Measurements from ENCODE around the gene HNRNPUL1. TPM values are rescaled to one million over a fixed set of nuclear protein-coding genes. Genes with fewer than 3 reads are reported as not detected.

HNRNPUL1 gene
- total and polyA plus RNA-seq, 12 donors = 55.5 to 151 (median 106) TPM

- ATAC-seq (peak in 7 of 8 donors; percentile 1 to 63 (median 15)), DNase-seq (no peak)
- Histone ChIP-seq H3K4me1 (peaks cover 16 to 75% (median 58%) of the 10 kb centered on the region in 9 donors), H3K36me3 (peaks cover 1 to 99% (median 52%) of the 10 kb centered on the region in 9 donors), H3K27ac (peak overlapping the region; percentile 80 to 93 (median 89)), H3K4me3 (no peak overlapping the region), H3K27me3 (no peaks in the 10 kb centered on the region), H3K9me3 (no peaks in the 10 kb centered on the region)
- 49 to 53% methylated on average over 7 of the region's 7 CpGs for WGBS, 2 donors
- intact Hi-C loops (cut with DNase I) = loop anchor here in 2 of 10 donors (1.0 to 2.0 kb wide), 2 partner anchors 33 kb away; partner anchors contain the start of gene HNRNPUL1 (in 2 of the 2)
- TF ChIP-seq, protein P1, sequence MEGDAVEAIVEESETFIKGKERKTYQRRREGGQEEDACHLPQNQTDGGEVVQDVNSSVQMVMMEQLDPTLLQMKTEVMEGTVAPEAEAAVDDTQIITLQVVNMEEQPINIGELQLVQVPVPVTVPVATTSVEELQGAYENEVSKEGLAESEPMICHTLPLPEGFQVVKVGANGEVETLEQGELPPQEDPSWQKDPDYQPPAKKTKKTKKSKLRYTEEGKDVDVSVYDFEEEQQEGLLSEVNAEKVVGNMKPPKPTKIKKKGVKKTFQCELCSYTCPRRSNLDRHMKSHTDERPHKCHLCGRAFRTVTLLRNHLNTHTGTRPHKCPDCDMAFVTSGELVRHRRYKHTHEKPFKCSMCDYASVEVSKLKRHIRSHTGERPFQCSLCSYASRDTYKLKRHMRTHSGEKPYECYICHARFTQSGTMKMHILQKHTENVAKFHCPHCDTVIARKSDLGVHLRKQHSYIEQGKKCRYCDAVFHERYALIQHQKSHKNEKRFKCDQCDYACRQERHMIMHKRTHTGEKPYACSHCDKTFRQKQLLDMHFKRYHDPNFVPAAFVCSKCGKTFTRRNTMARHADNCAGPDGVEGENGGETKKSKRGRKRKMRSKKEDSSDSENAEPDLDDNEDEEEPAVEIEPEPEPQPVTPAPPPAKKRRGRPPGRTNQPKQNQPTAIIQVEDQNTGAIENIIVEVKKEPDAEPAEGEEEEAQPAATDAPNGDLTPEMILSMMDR (IDR thresholded peaks at IDR 0.05) = no peak
These were observed 33.6 kb downstream of the HNRNPUL1 start for GRCh38 chr19:41297628-41298347.

DNA sequence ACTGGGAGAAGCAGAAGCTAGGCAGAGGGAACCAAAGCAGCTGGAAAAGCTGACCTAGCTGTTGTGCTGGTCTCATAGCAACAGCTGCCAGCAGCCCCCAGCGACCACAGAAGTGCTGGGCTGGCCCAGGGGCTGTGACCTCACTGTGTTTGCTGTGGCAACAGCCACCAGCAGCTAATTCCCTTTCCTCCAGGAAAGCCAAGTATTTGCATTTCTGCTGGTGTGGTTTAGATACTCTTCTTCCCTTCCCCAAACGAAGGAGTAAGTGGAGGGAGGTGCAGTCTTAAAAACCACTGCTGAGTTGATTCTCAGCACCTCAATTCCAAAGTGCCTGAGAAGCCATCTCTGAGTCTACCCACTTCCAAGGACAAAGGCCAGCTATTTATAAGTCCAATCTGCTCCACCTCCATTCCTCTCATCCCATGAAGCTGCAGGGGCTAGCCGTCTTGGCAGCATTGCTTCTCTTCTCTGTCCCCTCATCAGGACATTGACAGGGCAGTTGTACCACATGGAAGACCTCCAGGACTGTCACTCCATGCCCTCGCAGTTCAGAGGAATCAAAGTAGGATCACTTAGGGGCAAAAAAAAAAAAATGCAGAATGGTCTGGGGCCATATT, 34.3 kb downstream of the HNRNPUL1 start:
- Histone ChIP-seq H3K36me3 (peaks cover under 1 to 99% (median 52%) of the 10 kb centered on the region in 9 donors), H3K27me3 (no peaks in the 10 kb centered on the region), H3K27ac (peak overlapping the region; percentile 80 to 93 (median 89)), H3K9me3 (no peaks in the 10 kb centered on the region), H3K4me1 (peaks cover 16 to 78% (median 58%) of the 10 kb centered on the region in 9 donors), H3K4me3 (no peak overlapping the region)
- ATAC-seq (peak; percentile 77 to 90 (median 86)), DNase-seq (peak; percentile 81 to 88)
- TF ChIP-seq, protein P1 (IDR thresholded peaks at IDR 0.05) = no peak
- 14 to 15% methylated on average over 4 of the region's 4 CpGs for WGBS, 2 donors
- intact Hi-C loops (cut with DNase I) = loop anchor here in 1 of 10 donors (2.0 kb wide), 1 partner anchor 34 kb away; the partner anchor contains the start of gene HNRNPUL1

DNA sequence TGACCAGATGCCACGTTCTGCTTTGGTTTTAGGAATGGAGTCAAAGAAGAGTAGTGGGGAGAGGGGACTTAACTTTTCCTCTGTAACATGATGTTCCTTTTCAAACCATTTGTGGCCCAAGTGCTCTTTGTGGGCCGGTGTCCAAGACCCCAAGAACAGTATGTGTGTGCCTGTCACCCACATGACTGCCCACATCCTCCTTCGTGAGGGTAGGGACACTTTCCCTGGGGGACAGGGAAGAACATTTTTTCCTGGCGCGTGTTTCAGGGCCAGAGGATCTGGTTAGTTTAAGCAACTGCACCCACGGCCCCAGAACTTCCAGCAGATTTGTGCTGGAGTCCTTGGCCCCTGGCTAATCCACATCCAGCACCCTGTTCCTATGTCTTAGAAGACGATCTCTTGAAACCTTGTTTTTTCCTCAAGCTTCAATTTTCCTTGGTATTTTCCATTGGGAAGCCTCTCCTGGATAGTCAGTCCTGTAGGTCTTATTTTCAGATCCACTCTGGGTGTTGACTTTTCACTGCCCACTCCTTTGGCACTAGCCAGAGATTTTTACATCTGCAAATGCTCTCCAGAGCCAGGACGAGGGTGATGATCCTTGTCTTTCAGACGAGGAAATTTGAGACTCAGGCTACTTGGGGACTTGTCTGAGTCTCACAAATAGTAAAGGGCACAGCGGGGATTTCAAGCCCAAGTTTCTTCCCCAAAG, 35.0 kb downstream of the HNRNPUL1 start:
- WGBS, 2 donors = 27 to 32% methylated on average over 10 of the region's 10 CpGs
- H3K4me3 ChIP-seq = no peak overlapping the region
- H3K4me1 ChIP-seq = peaks cover 16 to 79% (median 58%) of the 10 kb centered on the region in 9 donors
- peaks cover 3 to 99% (median 52%) of the 10 kb centered on the region in 9 donors for H3K36me3 ChIP-seq
- H3K9me3 ChIP-seq = no peaks in the 10 kb centered on the region
- no peak for DNase-seq
- H3K27ac ChIP-seq = peak overlapping the region; percentile 80 to 93 (median 89)
- intact Hi-C loops (cut with DNase I) = loop anchor here in 2 of 10 donors (1.0 to 2.0 kb wide), 2 partner anchors 34 to 36 kb away; partner anchors contain the start of gene HNRNPUL1 (in 1 of the 2)
- peak in 7 of 8 donors; percentile 7 to 64 (median 17) for ATAC-seq
- H3K27me3 ChIP-seq = no peaks in the 10 kb centered on the region
- TF ChIP-seq, protein P1 (IDR thresholded peaks at IDR 0.05) = no peak

DNA sequence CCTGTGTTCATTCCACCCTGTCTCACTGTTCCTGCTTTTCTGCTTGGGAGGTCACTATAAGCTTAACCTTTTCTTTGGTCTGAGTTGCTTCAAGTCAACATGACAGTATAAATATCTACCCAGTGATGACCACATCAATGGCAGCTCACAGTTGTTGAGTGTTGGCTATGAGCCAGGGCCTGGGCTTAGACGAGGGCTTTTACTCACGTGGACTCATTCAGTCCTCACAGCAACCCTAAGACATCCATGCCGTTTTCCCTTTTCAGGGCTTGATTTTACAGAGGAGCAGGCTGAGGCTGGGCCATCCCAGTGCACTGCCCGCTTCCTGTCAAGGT, 35.5 kb downstream of the HNRNPUL1 start:
- H3K4me3 ChIP-seq = no peak overlapping the region
- H3K27ac ChIP-seq = peak overlapping the region; percentile 80 to 93 (median 89)
- intact Hi-C loops (cut with DNase I) = loop anchor here in 3 of 10 donors (1.0 to 5.0 kb wide), 3 partner anchors 32 to 36 kb away; partner anchors contain the start of gene HNRNPUL1 (in 1 of the 3)
- TF ChIP-seq, protein P1 (IDR thresholded peaks at IDR 0.05) = no peak
- H3K9me3 ChIP-seq = no peaks in the 10 kb centered on the region
- ATAC-seq (peak; percentile 35 to 75 (median 64)), DNase-seq (peak; percentile 64 to 84)
- peaks cover 3 to 99% (median 52%) of the 10 kb centered on the region in 9 donors for H3K36me3 ChIP-seq
- H3K4me1 ChIP-seq = peaks cover 17 to 84% (median 63%) of the 10 kb centered on the region in 9 donors
- 20 to 30% methylated on average over 4 of the region's 4 CpGs for WGBS, 2 donors
- H3K27me3 ChIP-seq = no peaks in the 10 kb centered on the region

Measured in heart right ventricle (tissue), 16 donors.